WI38 (cell line): ENCODE data around the gene NR4A1.

Experiments
- H3K4me3 ChIP-seq: 2 replicates; pipeline ENCODE4 v1.5.1; 2011; ENCODE audit warnings: low read depth, mild to moderate bottlenecking, control low read depth, low read length
- CTCF ChIP-seq: IDR thresholded peaks from 2 replicates; pipeline ENCODE4 v1.5.1; 2012; ENCODE audit warnings: low read depth, mild to moderate bottlenecking, control low read depth, low read length

Gene NR4A1

DNA sequence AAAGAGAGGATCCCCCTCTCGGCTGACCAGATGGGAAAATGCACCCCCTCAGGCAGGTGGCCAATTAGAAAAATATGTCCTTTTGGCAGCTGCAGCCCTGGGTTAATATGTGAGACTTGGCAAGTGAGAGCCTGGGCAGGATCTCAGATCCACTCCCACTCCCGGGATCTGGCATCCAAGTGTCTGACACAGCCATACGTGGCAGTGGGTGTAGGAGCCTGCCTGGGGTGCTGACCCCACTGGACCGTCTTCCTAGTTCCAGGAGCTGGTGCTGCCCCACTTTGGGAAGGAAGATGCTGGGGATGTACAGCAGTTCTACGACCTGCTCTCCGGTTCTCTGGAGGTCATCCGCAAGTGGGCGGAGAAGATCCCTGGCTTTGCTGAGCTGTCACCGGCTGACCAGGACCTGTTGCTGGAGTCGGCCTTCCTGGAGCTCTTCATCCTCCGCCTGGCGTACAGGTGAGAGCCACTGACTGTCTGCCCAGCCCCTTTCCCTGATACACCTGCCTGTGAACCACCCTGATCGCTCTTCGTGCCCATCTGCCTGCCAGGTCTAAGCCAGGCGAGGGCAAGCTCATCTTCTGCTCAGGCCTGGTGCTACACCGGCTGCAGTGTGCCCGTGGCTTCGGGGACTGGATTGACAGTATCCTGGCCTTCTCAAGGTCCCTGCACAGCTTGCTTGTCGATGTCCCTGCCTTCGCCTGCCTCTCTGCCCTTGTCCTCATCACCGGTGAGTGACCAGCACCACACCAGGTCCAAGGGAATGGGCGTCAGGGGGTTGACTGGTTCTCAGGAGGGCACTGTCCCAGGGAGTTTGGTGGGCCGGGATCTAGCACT, 5.8 kb downstream of the NR4A1 start:
- no peak overlapping the region for H3K4me3 ChIP-seq
- no peak for TF ChIP-seq CTCF

DNA sequence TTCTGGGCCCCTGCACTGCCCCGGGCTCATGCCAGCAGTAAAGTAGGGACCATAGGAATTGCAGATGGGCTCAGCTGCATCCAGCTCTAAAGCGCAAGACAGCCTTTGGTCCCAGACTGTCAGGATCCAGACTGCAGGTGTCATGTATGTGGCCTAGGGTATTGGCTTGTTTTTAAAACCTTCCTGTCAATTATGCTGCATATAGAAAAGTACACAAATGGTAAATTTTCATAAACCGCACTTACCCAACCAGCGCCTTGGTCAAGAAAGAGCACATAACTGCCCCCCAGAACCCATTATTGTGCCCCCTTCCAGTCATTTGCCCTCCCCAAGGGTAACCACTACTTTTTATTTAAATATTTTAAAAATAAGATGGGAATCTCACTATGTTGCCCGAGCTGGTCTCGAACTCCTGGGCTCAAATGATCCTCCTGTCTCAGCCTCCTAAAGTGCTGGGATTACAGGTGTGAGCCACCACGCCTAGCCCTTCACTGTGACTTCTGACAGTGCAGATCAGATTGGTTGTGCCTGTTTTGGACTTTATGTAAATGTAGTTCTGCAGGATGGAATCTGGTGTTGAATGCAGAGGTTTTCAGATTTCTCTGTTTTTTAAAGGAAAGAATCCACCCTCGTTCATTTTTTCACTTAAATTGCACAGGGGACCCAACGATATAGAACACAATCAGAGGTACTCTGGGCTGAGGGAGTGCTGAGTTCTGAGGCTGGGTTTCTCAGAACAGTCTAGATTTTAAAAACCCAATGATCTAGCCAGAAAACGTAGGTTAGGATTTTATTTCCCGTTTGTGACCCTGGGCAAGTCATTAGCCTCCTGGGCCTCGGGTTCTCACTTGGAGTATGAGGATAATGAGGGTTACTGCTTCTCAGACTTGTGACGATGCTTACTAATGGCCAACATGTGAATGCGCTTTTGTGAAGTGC, 6.7 kb downstream of the NR4A1 start:
- TF ChIP-seq CTCF, result no peak
- H3K4me3 ChIP-seq, result no peak overlapping the region

GRCh38 chr12:52058631-52059361, 7.6 kb downstream of the NR4A1 start:
- TF ChIP-seq CTCF, result no peak
- no peak overlapping the region for H3K4me3 ChIP-seq

DNA sequence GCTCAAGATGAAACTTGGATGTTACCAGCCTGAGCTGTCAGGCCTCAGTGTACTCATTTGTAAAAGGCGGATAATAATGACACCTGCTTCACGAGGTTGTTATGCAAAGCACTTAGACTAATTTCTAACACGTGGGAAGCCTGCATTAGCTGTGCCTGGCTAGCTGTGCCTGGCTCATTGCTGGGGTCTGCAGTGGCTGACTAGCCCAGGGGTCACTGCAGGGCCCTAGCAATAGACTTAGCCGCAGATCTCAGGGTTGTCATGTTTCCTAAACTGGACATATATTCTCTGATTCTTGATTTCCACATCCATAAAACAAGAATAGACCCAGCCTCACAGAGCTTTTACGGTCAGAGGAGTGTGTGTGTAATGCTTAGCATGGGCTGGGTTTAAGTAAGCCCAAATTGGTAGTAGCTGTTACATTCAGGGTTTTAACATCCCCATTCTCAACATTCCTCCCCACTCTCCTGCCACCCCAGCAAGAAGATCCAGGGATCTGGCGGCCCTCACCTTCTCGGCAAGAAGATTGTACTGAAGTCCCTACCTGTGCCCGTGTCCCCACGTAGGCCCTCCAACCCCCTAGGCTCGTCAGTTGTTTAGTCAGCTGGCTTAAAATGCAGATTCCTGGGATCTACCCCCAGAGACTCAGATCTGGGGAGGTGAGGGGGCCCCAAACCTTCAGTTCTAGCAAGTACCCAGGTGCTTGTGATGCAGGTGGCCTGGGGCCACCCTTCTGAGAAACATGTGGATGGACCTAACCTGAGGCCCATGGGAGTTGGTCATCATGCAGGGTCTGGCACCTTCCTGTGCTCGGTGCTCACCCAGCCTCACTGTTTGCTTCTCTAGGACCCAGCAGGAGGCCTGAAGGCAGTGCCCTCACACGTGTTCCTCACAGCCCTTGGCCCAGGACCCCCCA, 8.6 kb downstream of the NR4A1 start:
- no peak for TF ChIP-seq CTCF

GRCh38 chr12:52060498-52061177, 9.4 kb downstream of the NR4A1 start:
- H3K4me3 ChIP-seq, result no peak overlapping the region
- no peak for TF ChIP-seq CTCF

More for the DNA sequence above, 8.6 kb downstream of the NR4A1 start:
- no peak overlapping the region for H3K4me3 ChIP-seq
